NK-92 (cell line): Measurements from ENCODE around the gene HJV.

Source experiments
- DNase-seq: peaks from one replicate; lab custom pipeline; 2025; ENCODE audit not compliant: unreplicated experiment; lab: John Stamatoyannopoulos, UW

HJV gene

DNA sequence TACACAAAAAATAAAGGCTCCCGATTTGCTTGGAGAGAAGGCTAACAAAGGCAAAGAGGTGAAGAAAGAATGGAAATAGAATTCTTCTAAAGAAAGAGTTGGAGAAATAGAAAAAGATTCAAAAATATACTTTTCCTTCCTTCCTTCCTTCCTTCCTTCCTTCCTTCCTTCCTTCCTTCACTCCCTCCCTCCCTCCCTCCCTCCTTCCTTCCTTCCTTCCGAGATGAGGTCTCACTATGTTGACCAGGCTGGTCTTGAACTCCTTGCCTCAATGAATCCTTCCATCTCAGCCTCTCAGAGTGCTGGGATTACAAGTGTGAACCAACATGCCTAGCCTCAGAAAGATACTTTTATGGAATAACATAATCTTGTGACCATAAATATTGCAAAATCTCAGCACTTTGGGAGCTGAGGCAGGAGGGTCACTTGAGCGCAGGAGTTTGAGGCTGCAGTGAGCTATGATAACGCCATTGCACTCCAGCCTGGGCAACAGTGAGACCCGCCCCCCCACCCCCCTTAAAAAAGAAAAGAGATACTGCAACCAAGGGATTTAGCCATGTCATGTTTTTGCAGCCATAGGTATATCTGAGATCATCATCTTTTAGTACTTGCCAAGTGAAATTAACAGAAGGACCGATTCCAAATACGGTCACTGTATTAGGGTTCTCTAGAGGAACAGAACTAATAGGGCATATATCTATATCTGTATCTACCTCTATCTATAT is 1.0 kb upstream of the HJV start:
- DNase-seq, result no peak

DNA sequence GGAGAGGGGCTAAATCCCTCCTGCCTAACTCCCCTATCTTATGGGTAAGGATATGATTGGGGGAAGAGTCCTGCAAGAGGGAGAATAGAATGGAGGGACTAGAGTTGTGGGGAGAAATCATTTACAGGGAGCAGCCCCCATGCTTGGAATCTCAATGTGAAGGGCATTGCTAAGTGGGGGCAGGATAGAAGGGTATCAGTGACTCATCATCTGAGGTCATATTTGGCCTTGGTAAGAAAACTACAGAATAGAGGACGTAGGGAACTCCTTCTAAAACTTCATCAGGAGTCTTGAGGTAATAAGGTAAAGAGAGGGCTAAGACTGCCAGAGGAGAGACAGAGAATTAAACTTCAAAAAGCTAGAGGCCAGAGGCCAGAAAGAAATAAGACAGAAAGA is 487 bp downstream of the HJV start:
- no peak for DNase-seq

DNA sequence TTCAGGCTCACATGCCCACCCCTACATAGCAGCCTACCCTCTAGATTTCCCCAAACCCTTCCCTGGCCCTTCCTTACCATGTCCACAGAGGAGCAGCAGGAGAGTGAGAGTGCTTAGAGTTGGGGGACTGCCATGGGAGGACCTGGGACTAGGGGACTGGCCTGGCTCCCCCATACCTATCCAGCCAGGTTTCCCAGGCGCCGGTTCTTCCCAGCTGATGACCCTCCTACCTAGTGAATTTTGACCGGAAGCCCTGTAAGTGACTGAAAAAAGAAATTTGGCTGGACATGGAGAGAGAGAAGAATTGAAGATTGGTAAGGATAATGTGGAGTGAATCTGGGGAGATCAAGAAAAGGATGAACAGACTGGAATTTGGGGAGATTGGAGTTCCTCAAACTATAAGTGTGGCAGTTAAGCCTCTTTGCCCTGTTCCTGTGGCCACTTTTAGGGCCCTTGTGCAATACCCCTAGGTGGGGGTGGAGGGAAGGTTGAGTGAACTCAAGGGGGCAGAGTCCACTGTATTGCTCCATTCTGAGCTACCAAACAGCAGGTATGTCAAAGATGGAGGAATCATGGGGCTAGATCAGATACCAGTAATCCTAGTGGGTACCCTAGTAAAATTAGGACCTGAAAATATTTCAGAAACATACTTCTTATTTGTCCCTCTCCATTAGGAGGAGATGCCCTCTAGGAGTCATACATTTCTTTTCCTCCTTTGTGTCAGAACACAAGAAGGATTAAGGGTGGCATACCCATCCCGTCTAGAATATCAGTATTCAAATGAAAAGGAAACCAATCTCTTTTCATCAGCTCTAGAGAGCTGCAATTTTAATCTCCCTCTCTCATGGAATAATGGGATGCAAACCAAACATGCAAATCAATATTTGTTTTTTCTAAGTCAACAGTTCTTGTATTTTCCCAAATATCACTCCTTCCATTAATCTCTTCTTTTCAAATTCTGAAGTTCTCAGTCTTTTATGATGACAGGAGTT is 1.2 kb downstream of the HJV start:
- no peak for DNase-seq

DNA sequence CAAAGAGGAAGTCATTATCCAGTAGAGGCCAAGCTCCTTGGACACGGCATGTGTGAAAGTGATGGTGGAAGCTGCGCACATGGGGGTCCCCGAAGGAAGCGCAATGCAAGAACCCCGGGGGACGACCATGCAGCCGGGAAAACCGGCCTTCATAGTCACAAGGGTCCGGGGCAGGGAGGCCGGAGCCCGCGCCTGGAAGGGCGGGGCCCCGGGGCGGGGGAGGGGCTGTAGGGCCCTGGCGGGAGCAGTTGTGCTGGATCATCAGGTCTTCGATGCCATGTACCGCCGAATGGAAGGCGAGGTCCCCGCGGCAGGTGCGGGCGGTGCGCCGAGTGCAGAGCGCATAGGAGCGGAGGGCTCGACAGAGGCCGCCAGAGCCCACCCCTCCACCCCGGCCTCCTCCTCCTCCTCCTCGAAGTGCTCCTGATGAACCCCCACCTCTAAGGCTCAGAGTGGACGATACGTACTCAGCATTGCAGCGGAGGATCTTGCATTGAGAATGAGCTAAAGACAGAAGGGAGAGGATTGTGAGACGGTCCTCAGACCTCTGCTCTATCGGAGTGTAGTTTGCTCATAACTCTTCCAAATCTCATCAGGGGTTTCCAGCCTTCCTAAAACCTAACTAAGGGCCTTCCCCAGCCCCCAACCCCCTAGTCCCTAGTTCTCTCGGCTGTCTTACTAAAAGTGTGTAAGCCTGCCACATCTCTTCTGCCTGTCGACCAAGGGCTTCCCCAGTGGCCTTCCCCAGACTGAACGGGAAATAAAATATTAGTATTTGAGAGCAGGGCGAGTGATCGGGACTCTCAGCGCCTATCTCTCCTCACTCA is 2.1 kb downstream of the HJV start:
- no peak for DNase-seq

GRCh38 chr1:146016891-146017290 is 4.6 kb downstream of the HJV start:
- DNase-seq, result no peak

GRCh38 chr1:146013559-146013922 is 8.0 kb downstream of the HJV start:
- no peak for DNase-seq

GRCh38 chr1:146012703-146013558 is 8.6 kb downstream of the HJV start:
- no peak for DNase-seq

GRCh38 chr1:146010126-146010738 is 11.3 kb downstream of the HJV start:
- no peak for DNase-seq

- no peak for DNase-seq
These were observed 13.9 kb downstream of the HJV start for GRCh38 chr1:146007489-146008133.

DNA sequence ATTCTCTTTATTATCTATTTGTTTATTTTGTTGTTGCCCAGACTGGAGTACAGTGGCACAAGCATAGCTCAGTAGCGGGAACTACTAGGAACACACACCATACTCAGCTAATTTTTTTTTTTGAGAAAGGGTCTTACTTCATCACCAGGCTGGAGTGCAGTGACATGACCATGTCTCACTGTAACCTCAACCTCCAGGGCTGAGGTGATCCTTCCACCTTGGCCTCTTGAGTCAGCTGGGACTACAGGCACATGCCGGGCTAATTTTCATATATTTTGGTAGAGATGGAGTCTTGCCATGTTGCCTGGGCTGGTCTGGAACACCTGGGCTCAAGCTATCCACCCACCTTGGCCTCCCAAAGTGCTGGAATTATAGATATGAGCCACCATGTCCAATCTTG is 19.8 kb downstream of the HJV start:
- DNase-seq, result no peak

GRCh38 chr1:145999321-146000024 is 22.1 kb downstream of the HJV start:
- DNase-seq, result no peak

DNA sequence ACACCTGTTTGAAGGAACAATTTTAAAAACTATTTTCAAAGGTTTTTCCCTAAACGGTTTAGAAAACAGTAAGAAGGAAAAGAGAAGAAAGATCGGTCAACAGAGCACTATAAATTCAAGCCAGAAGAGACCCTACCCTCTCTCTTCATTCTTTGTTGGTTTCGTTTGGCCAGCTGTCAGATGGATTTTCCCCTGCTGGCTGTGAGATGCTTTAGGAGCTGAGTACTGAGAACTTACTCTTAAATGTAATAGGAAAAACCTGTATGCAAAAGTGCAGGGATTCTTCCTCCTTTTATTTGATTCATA is 23.9 kb downstream of the HJV start:
- no peak for DNase-seq

- no peak for DNase-seq
These were observed 24.4 kb downstream of the HJV start for GRCh38 chr1:145997016-145997717.

DNA sequence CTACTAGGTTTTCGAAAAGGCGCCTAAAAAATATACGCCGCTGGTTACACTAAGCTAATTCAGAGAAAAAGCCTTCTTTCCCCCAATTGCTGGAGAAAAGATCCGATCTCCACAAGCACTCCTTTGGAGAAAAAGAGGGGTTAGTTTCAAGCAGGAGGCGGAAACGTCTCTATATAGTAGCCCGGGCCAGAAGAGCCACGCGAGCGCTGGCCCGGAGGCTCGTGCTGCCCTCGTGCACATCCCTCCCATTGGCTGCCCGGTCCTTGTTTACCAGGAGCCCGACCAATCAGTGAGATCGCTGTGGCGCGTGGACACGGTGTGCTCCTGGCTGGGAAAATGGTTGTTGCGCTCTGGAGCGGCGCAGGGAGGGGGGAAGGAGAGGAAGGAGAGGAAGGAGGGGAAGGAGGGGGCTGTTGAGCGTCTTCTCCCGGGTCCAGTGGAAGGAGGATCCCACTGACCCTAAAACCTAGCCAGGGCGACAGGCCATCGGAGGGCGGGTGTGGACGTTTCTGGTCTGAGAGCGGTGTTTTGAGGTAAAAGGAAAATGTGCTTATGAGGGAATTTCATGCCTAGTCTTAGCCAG is 25.0 kb downstream of the HJV start, which contains the start of gene TXNIP:
TXNIP (minus strand) TSS at position 147 of the 583 bp plus-strand sequence. CDS start 313 bp downstream, outside the sequence.
- peak; percentile 65 for DNase-seq

DNA sequence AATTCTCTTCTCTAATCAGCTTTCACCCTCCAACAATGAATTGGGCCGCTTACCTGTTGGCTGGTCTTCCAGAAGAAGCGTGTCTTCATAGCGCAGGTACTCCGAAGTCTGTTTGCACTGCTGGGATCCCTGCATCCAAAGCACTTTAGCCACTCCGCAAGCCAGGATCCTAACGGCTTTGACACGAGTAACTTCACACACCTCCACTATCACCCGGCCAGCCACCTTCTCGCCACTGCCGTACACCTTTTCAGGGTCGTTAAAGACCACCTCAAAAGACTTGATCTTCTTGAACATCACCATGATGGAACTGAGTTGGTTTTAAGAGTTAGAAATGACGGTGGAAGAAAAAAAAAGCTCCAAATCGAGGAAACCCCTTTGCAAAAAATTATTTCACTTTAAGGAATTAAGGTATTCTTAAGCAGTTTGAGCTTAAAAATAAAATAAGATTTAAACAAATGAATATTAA is 25.5 kb downstream of the HJV start:
- DNase-seq, result no peak

GRCh38 chr1:145995148-145995881 is 26.2 kb downstream of the HJV start:
- no peak for DNase-seq
